HCT116 (cell line): Measurements from ENCODE around the gene IRF2BP2. TPM values are rescaled to one million over a fixed set of nuclear protein-coding genes. Genes with fewer than 3 reads are reported as not detected.
A peak's percentile ranks its signal among the peaks of the same experiment; 100 is the strongest.

Experiments used
- ATAC-seq: fragments of 200-7000 bp; cut with Tn5 transposase; 2 replicates; pipeline ENCODE4 v1.9.1; 2020; ENCODE audit warnings: mild to moderate bottlenecking, moderate library complexity
- BruUV-seq: library from RNA; stranded (reverse); fragments of 400-500 nt; replicated peaks from 2 replicates; lab custom pipeline; 2021; lab: Mats Ljungman, UMichigan
- CTCF ChIA-PET: fragments of 300-600 bp; sonication (Branson Sonifier 250); formaldehyde crosslinking; loops from one replicate; lab custom pipeline; 2021; ENCODE audit warnings: antibody characterized with exemption; lab: Charles Lee
- POLR2A ChIA-PET: fragments of 300-600, 350-600 bp; sonication (Branson Sonifier 250); formaldehyde crosslinking; loops from one replicate; lab custom pipeline; 2021; ENCODE audit warnings: antibody characterized with exemption; lab: Charles Lee
- RAD21 ChIA-PET, 2 experiments: fragments of 300-600 bp; sonication (Branson Sonifier 250); formaldehyde crosslinking; loops; one replicate each; lab custom pipeline; 2023; ENCODE audit warnings: low total read pairs in 2 of 2; ENCODE audit not compliant: uncharacterized antibody in 2 of 2, unreplicated experiment in 2 of 2, low non-redundant PET in 1 of 2; lab: Charles Lee
- DNase-seq: peaks from one replicate; pipeline ENCODE4 v3.0.0-alpha.2; 2010; ENCODE audit warnings: low read depth, low spot score
- H2AFZ ChIP-seq: fragments of 200-600 bp; shearing (Covaris generic), sonication (generic); 2 replicates; pipeline ENCODE4 v1.6.1; 2017; ENCODE audit warnings: low read depth, mixed run types, mixed read lengths, antibody characterized with exemption, low read length; ENCODE audit not compliant: poor library complexity, severe bottlenecking
- H3K27ac ChIP-seq: 2 replicates; pipeline ENCODE4 v1.5.1; 2012; ENCODE audit warnings: low read depth, low read length
- H3K27me3 ChIP-seq: fragments of 200-600 bp; sonication (generic); 2 replicates; pipeline ENCODE4 v1.6.1; 2016; ENCODE audit warnings: mixed run types, low read length, mixed read lengths; ENCODE audit not compliant: insufficient read depth
- H3K36me3 ChIP-seq, 2 experiments: fragments of 200-500 bp in 1 of 2; fragments of 200-600 bp in 1 of 2; sonication (Bioruptor generic) in 1 of 2; sonication (generic) in 1 of 2; 2 replicates each; pipeline versions ENCODE4 v1.5.1 to v1.6.1; 2014 to 2016; ENCODE audit warnings: low read length in 2 of 2, inconsistent platforms in 1 of 2, mixed read lengths in 1 of 2, mixed run types in 1 of 2; ENCODE audit not compliant: insufficient read depth in 2 of 2, control insufficient read depth in 1 of 2
- H3K4me1 ChIP-seq, 2 experiments: fragments of 200-600 bp in 1 of 2; sonication (generic) in 1 of 2; 2 replicates each; pipeline versions ENCODE4 v1.5.1 to v1.6.1; 2012 to 2017; ENCODE audit warnings: low read length in 2 of 2, inconsistent platforms in 1 of 2, mild to moderate bottlenecking in 1 of 2, mixed read lengths in 1 of 2, mixed run types in 1 of 2, moderate library complexity in 1 of 2; ENCODE audit not compliant: insufficient read depth in 2 of 2, control insufficient read depth in 1 of 2
- H3K4me2 ChIP-seq: fragments of 200-600 bp; sonication (generic); 2 replicates; pipeline ENCODE4 v1.6.1; 2017; ENCODE audit warnings: mixed run types, low read length, mixed read lengths
- H3K4me3 ChIP-seq, 2 experiments: fragments of 200-600 bp in 1 of 2; sonication (generic) in 1 of 2; replicated peaks in 1 of 2; 2 replicates each; pipeline ENCODE4 v1.5.1; 2011 to 2016; ENCODE audit warnings: low read length in 2 of 2, control low read depth in 1 of 2, low read depth in 1 of 2, mild to moderate bottlenecking in 1 of 2, mixed read lengths in 1 of 2, mixed run types in 1 of 2
- H3K79me2 ChIP-seq: fragments of 200-600 bp; sonication (generic); 2 replicates; pipeline ENCODE4 v1.6.1; 2017; ENCODE audit warnings: mild to moderate bottlenecking, mixed run types, low read length, moderate library complexity, mixed read lengths; ENCODE audit not compliant: insufficient read depth
- H3K9ac ChIP-seq: fragments of 200-600 bp; sonication (generic); 2 replicates; pipeline ENCODE4 v1.6.1; 2016; ENCODE audit warnings: low read length, mixed read lengths
- H3K9me2 ChIP-seq: fragments of 200-600 bp; sonication (generic), shearing (Covaris generic); 2 replicates; pipeline ENCODE4 v1.6.1; 2017; ENCODE audit warnings: mixed run types, mild to moderate bottlenecking, moderate library complexity; ENCODE audit not compliant: insufficient read depth
- H3K9me3 ChIP-seq, 2 experiments: fragments of 200-500 bp in 1 of 2; fragments of 200-600 bp in 1 of 2; sonication (Bioruptor generic) in 1 of 2; sonication (generic) in 1 of 2; 2 replicates each; pipeline ENCODE4 v1.6.1; 2014 to 2017; ENCODE audit warnings: low read length in 2 of 2, mixed read lengths in 2 of 2, inconsistent platforms in 1 of 2, low read depth in 1 of 2, mild to moderate bottlenecking in 1 of 2, mixed run types in 1 of 2, moderate library complexity in 1 of 2; ENCODE audit not compliant: control insufficient read depth in 1 of 2, insufficient read depth in 1 of 2
- H4K20me1 ChIP-seq: fragments of 200-600 bp; sonication (generic), shearing (Covaris generic); 2 replicates; pipeline ENCODE4 v1.6.1; 2017; ENCODE audit warnings: mixed run types, mild to moderate bottlenecking, moderate library complexity; ENCODE audit not compliant: insufficient read depth
- POLR2AphosphoS5 ChIP-seq: IDR thresholded peaks from 2 replicates; pipeline ENCODE4 v1.6.1; 2011; ENCODE audit warnings: mild to moderate bottlenecking, low read depth, low read length, moderate library complexity
- SP1 ChIP-seq: IDR thresholded peaks from 2 replicates; pipeline ENCODE4 v1.6.1; 2012; ENCODE audit warnings: low read depth
- ZFX ChIP-seq: fragments of 450-650 bp; IDR thresholded peaks from 2 replicates; pipeline ENCODE4 v1.6.1; 2017
- intact Hi-C: fragments of 100-400 bp; cut with micrococcal nuclease; formaldehyde crosslinking; loops from 2 replicates; pipeline ENCODE4 v1.10.0; 2022
- total RNA-seq: library from RNA; stranded (reverse); gene quantifications from one replicate; pipeline ENCODE4 v1.2.1, GENCODE V29; 2021; ENCODE audit not compliant: unreplicated experiment

The IRF2BP2 gene
- total RNA-seq, 1 experiment from 2014 or later: 61.3 TPM

GRCh38 chr1:234604495-234605398, 5.2 kb downstream of the IRF2BP2 start:
- no peak for ATAC-seq
- Histone ChIP-seq H3K4me1 (peaks cover 77 to 86% of the 10 kb centered on the region in 2 experiments), H4K20me1 (peaks cover 8% of the 10 kb centered on the region; the same call in 1 of the 2 replicates), H3K27ac (peak overlapping the region; percentile 73; the same call in 1 of the 2 replicates), H3K79me2 (peaks cover 64% of the 10 kb centered on the region), H2AFZ (no peak overlapping the region), H3K4me2 (peak overlapping the region; percentile 60), H3K9me2 (no peaks in the 10 kb centered on the region), H3K9ac (peak overlapping the region; percentile 33), H3K36me3 (peaks cover 0 to 10% of the 10 kb centered on the region in 2 experiments; a peak in 1 of 4 replicates), H3K4me3 (no peak overlapping the region), H3K9me3 (no peaks in the 10 kb centered on the region), H3K27me3 (no peaks in the 10 kb centered on the region)
- DNase-seq: no peak
- no TSS peak for BruUV-seq
- CTCF ChIA-PET: interaction anchor here (1.8 to 1.9 kb wide), 2 partner anchors 105 to 479 kb away, joined by 6 to 10 read pairs; no protein-coding TSS in a partner anchor
- TF ChIP-seq ZFX (no peak), SP1 (no peak)
- intact Hi-C loops: loop anchor here (5.0 kb wide), 1 partner anchor 263 kb away; no protein-coding TSS in a partner anchor
- POLR2A ChIA-PET: interaction anchor here (1.3 to 1.8 kb wide), 3 partner anchors 8 to 475 kb away, joined by 5 to 15 read pairs (median 7); no protein-coding TSS in a partner anchor
- RAD21 ChIA-PET: interaction anchor here in 1 of 2 experiments (0.8 kb wide), 1 partner anchor 479 kb away, joined by 3 read pairs; no protein-coding TSS in a partner anchor

DNA sequence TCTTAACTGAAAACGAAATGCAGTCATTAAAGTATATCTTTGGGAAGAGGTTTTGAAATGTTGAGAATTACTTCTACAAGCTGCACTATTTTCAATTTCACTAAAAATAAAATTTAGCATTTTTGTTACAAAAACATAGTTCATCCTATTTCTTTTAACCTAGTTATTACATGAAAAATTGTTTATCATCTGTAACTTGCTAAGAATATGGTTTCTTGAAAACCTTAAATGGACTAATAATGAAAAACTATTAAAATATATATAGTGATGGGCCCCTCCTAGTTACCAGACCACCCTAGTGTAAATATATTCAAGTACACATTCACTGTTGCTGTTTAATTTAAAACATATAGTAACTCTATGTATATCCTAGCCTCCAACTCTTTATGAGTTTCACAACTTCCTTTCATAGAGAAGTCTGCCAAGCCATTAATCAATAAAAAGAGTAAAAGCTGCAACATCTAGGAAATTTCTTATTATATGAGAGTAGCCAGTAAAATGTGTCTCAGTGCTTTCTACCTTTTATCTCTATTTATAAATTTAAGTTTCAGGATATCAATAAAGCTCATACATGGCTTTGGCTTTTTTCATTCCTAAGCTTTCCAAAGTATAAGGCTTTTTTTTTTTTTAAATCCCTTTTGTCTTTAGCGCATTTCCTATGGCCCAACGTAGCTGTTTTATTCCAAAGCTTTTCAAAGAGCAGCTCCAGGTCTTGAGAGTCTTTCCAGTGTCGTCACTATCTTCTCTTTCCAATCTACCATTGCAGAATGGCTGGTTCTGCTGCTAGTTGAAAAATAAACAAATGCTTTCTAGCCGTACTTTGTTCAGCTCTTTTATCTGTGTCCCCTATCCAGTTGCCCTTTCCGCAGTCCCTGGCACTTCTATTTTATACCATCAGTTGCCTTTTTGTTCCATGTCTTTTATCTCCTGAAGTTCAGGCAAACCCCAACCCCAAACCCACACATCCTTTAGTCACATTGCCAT, 6.5 kb downstream of the IRF2BP2 start:
- no peaks in the 10 kb centered on the region for H3K9me3 ChIP-seq
- ATAC-seq (no peak), DNase-seq (no peak)
- H4K20me1 ChIP-seq: peaks cover 8% of the 10 kb centered on the region; the same call in 1 of the 2 replicates
- TF ChIP-seq SP1 (no peak), POLR2AphosphoS5 (0 out of 2 replicates have a peak, but pooled peaks have one; percentile 32)
- peak overlapping the region; percentile 60 for H3K4me2 ChIP-seq
- CTCF ChIA-PET: interaction anchor here (1.0 to 1.9 kb wide), 3 partner anchors 104 to 480 kb away, joined by 3 to 10 read pairs (median 6); no protein-coding TSS in a partner anchor
- peaks cover 87 to 98% of the 10 kb centered on the region in 2 experiments for H3K4me1 ChIP-seq
- H3K27me3 ChIP-seq: no peaks in the 10 kb centered on the region
- RAD21 ChIA-PET: no interaction called here
- no peak overlapping the region for H2AFZ ChIP-seq
- peak overlapping the region; percentile 54 for H3K9ac ChIP-seq
- intact Hi-C loops: loop anchor here (5.0 kb wide), 1 partner anchor 264 kb away; no protein-coding TSS in a partner anchor
- BruUV-seq: no TSS peak
- H3K9me2 ChIP-seq: no peaks in the 10 kb centered on the region
- POLR2A ChIA-PET: interaction anchor here (0.7 to 1.8 kb wide), 5 partner anchors 9 to 477 kb away, joined by 3 to 15 read pairs (median 5); no protein-coding TSS in a partner anchor
- H3K79me2 ChIP-seq: peaks cover 61% of the 10 kb centered on the region
- H3K27ac ChIP-seq: peak overlapping the region; percentile 73; the same call in 1 of the 2 replicates
- H3K4me3 ChIP-seq: peak overlapping the region in 1 of 2 experiments; percentile 6; a peak in 2 of 4 replicates
- H3K36me3 ChIP-seq: peaks cover 0 to 10% of the 10 kb centered on the region in 2 experiments; a peak in 1 of 4 replicates
